Astrocyte of the spinal cord (primary cell): ENCODE data around the gene OLAH.

Experiments used
- DNase-seq: peaks from one replicate; pipeline ENCODE4 v3.0.0; 2011; ENCODE audit warnings: low read depth, low spot score
- H3K4me3 ChIP-seq: 2 replicates; pipeline ENCODE4 v1.5.1; 2011; ENCODE audit warnings: low read depth, mild to moderate bottlenecking, low read length, moderate library complexity
- CTCF ChIP-seq: IDR thresholded peaks from 2 replicates; pipeline ENCODE4 v1.5.1; 2012; ENCODE audit warnings: low read depth, mild to moderate bottlenecking, low read length, inconsistent platforms
- in situ Hi-C: cut with HindIII; loops from 2 replicates; pipeline ENCODE4 v1.10.0; 2017; ENCODE audit warnings: low sequenced_read_pairs

Gene OLAH

GRCh38 chr10:15035385-15036301 is 8.1 kb upstream of the OLAH start:
- in situ Hi-C loops: no loop called here

GRCh38 chr10:15037691-15038090 is 6.1 kb upstream of the OLAH start:
- TF ChIP-seq CTCF: no peak
- H3K4me3 ChIP-seq: no peak overlapping the region
- DNase-seq: no peak
- in situ Hi-C loops: no loop called here

More at GRCh38 chr10:15035385-15036301, 8.1 kb upstream of the OLAH start:
- peak; percentile 93 for DNase-seq
- TF ChIP-seq CTCF: no peak
- H3K4me3 ChIP-seq: no peak overlapping the region

GRCh38 chr10:15038416-15038815 is 5.3 kb upstream of the OLAH start:
- H3K4me3 ChIP-seq: no peak overlapping the region
- DNase-seq: no peak
- TF ChIP-seq CTCF: no peak
- in situ Hi-C loops: no loop called here

GRCh38 chr10:15045380-15045779 is 1.6 kb downstream of the OLAH start:
- TF ChIP-seq CTCF: no peak
- in situ Hi-C loops: no loop called here
- H3K4me3 ChIP-seq: peak overlapping the region; percentile 8
- DNase-seq: no peak

GRCh38 chr10:15046626-15047025 is 2.9 kb downstream of the OLAH start:
- in situ Hi-C loops: no loop called here
- peak; percentile 84 for DNase-seq
- TF ChIP-seq CTCF: no peak
- H3K4me3 ChIP-seq: no peak overlapping the region

GRCh38 chr10:15049533-15049932 is 5.8 kb downstream of the OLAH start:
- H3K4me3 ChIP-seq: no peak overlapping the region
- in situ Hi-C loops: no loop called here
- TF ChIP-seq CTCF: no peak
- no peak for DNase-seq
